DMS 273 (cell line): ENCODE results near the gene UBE2J2.

ENCODE experiments used
- DNase-seq: peaks from one replicate; lab custom pipeline; 2025; ENCODE audit not compliant: unreplicated experiment; lab: John Stamatoyannopoulos, UW

The UBE2J2 gene

GRCh38 chr1:1215881-1216605, 57.6 kb downstream of the UBE2J2 start:
- DNase-seq = no peak

GRCh38 chr1:1215080-1215676, 58.5 kb downstream of the UBE2J2 start:
- no peak for DNase-seq

- no peak for DNase-seq
Measured at GRCh38 chr1:1213345-1214265, 60.0 kb downstream of the UBE2J2 start, which contains the start of gene TNFRSF4. Gene TNFRSF4, minus strand, starts transcription at chr1:1214153. Its CDS starts 26 bp downstream, at chr1:1214127.

GRCh38 chr1:1212780-1213344, 60.8 kb downstream of the UBE2J2 start:
- DNase-seq = no peak

GRCh38 chr1:1211541-1212441, 61.9 kb downstream of the UBE2J2 start:
- DNase-seq = no peak

DNA sequence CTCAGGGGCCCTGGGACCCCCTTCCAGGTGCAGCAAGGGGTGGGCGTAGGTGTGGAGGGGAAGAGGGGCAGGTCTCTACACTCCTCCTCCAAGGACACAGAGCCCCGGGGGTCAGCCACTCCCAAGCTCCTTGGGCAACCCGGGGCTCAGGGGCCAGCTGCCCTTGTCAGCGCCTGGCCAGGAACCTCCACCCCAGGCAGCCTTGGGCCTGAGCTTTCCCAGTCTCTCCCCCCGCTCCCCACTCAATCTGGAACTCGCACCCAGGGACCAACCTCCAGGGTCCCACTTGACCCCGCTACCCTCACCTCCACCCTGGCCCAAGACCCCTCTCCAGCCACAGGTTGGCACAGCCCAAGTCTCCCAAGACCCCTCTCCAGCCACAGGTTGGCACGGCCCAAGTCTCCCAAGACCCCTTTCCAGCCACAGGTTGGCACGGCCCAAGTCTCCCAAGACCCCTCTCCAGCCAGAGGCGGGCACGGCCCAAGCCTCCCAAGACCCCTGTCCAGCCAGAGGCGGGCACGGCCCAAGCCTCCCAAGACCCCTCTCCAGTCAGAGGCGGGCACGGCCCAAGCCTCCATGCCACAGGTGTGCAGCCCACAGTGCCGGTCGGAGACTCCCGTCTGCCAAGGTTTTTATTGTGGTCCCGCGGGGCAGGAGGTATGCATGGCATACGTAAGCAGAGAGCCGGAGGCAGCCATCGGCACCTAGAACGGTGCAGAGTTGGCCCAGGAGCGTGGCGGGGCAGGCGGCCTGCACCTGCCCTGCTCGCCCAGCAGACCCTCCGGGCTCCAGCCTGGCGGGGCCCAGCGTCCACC, 62.7 kb downstream of the UBE2J2 start:
- peak; percentile 56 for DNase-seq

GRCh38 chr1:1208713-1209433, 64.8 kb downstream of the UBE2J2 start:
- DNase-seq = peak; percentile 64

- no peak for DNase-seq
Measured at GRCh38 chr1:1207571-1207892, 66.1 kb downstream of the UBE2J2 start.

DNA sequence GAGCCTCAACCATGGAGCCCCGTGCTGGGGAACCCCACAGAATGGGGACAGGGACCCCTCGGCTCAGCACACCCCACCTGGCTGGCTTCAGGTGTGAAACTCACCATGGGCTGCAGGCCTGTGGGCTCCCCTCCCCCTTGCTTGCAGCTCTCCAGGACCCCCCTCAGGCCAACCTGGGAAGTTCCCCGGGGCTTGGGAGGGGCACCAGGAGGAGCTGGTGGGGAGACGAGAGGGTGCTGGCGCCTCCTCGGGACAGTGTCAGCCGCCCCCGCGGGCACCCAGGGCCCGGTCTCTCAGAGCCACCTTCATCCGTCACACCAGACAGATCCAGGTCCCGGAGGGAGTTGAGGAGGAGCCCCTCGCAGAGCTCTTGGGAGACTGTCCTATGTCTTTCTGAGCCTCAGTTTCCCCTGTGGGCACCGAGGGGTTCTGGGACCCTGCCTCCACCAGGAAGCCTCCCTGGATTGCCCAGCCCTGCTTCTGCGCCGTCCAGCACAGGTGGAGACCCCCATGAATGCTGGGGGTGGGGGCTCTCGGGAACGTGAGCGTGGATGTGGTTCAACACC, 66.6 kb downstream of the UBE2J2 start:
- no peak for DNase-seq

- DNase-seq = no peak
Measured at GRCh38 chr1:1206376-1206965, 67.2 kb downstream of the UBE2J2 start, which contains the start of gene TNFRSF18. Gene TNFRSF18, minus strand, starts transcription at chr1:1206592. Its CDS starts 21 bp downstream, at chr1:1206571.

DNA sequence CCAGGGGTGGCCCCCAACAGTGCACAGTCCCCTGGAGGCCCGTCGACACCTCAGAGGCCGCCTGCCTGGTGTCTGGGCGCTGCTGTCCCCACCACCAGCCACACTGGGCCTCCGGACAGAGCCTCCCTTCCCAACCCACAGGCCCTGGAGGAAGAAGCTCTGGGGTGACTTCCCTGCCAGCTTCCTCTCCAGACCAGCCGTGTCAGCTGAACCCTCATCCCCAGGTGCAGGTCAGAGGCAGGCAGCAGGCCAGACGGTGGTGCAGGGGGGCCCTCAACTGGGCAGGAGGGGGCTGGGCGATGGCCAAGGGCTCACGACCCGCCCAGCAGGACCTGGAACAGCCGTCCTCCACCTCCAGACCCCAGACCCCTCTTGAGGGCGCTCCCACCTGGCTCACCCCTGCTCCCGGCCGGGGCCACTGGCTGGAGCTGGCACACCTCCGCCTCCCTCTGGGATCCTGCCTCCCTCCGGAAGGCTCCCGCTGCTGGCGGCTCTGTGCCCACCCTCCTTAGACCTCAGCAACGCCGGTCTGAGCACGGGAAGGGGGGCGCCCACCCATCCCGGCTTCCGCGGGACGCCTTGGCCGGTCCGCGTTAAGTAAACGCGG, 67.8 kb downstream of the UBE2J2 start:
- no peak for DNase-seq

- DNase-seq = no peak
Measured at GRCh38 chr1:1204998-1205768, 68.5 kb downstream of the UBE2J2 start.

DNA sequence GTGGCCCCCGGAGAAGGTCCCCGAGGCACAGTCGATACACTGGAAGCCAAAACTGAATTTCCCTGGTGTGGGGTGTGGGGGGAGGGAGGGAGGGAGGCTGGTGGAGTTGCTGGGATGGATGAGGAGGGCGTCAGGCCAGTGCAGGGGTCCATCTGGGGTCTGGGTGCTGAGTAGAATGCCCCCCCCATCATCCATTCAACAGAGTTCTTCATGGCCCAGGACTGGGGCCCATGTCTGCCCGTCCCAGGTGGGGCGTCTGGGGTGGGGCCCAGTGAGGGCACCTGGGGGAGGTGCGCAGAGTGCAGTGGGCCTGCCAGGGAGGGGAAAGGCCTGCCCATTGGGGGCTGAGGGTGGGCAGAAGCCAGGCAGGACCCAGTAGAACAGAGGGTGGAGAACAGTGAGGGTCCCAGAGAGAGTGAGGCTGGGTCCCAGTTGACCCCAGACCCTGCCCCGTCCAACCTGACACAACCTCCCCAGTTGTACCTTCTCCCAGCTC, 69.2 kb downstream of the UBE2J2 start:
- no peak for DNase-seq
